Suprapubic skin (tissue), 4 donors: ENCODE results near the gene DNAJA2.

ENCODE experiments used
- CTCF ChIP-seq, 2 donors: fragments of 200-600 bp in 1 of 2; fragments of 450-650 bp in 1 of 2; sonication (generic) in 1 of 2; IDR thresholded peaks; one replicate each; pipeline ENCODE4 v1.5.1; 2016 to 2019; ENCODE audit warnings: antibody characterized with exemption in 2 of 2, mild to moderate bottlenecking in 1 of 2, moderate library complexity in 1 of 2
- EP300 ChIP-seq: sonication (generic); formaldehyde crosslinking; IDR thresholded peaks from one replicate; pipeline ENCODE4 v1.6.1; 2017; ENCODE audit warnings: antibody characterized with exemption
- POLR2A ChIP-seq, 2 donors: fragments of 450-650 bp; IDR thresholded peaks; one replicate each; pipeline ENCODE4 v1.6.1; 2017; ENCODE audit warnings: antibody characterized with exemption in 2 of 2, mild to moderate bottlenecking in 2 of 2, moderate library complexity in 2 of 2
- POLR2AphosphoS5 ChIP-seq, 3 donors: sonication (generic); formaldehyde crosslinking; IDR thresholded peaks; one replicate each; pipeline ENCODE4 v1.6.1; 2017; ENCODE audit warnings: antibody characterized with exemption in 3 of 3

GRCh38 chr16:46922239-46922638, 51.2 kb downstream of the DNAJA2 start:
- no peak for TF ChIP-seq CTCF (IDR thresholded peaks at IDR 0.05)
- no peak for TF ChIP-seq EP300
- no peak for TF ChIP-seq POLR2A (IDR thresholded peaks at IDR 0.05)
- no peak for TF ChIP-seq POLR2AphosphoS5 (IDR thresholded peaks at IDR 0.05)
